Measurements from ENCODE around the gene ZNF32. TPM values are rescaled to one million over a fixed set of nuclear protein-coding genes. Genes with fewer than 3 reads are reported as not detected.

Gene ZNF32
- polyA plus RNA-seq, 1 donor from 2014 or later: 162 TPM

DNA sequence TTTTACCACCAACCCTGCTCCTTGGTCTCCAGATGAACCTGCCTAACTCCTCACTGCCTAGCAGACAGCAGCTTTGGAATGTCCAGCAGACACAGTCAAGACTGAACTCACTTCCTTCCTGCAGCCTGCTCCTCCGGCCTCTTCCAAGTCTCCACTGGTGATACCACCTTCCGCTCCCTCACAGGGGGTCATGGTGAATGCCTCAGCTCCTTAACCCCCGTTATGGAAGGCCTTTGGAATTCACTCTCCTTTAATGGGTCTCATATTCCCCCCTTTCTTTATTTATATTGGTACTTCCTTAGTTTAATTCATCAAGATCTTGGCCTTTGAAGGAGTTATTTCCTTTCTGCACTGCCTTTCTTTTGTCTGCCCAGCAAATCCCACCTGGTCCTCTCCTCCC lies 44.9 kb upstream of the ZNF32 start:
- no peaks in the 10 kb centered on the region for H4K20me1 ChIP-seq (ENCODE audit: insufficient read depth)
- no peaks in the 10 kb centered on the region for H3F3A ChIP-seq (ENCODE audit: insufficient read depth, low read length, poor library complexity, severe bottlenecking)
- H3K9me3 ChIP-seq (ENCODE audit: low read length): no peaks in the 10 kb centered on the region
- H3K36me3 ChIP-seq (ENCODE audit: insufficient read depth, low read length): no peaks in the 10 kb centered on the region
- H3K9ac ChIP-seq (ENCODE audit: low read length): no peak overlapping the region
- no peaks in the 10 kb centered on the region for H3K79me2 ChIP-seq (replicated peaks; ENCODE audit: insufficient read depth, low read length)
- H3K27me3 ChIP-seq (ENCODE audit: insufficient read depth, low read depth, low read length): peaks cover 16% of the 10 kb centered on the region
- H3K4me2 ChIP-seq (ENCODE audit: low read length): no peak overlapping the region
- TF ChIP-seq EP300 (conservative IDR thresholded peaks at IDR 0.05; ENCODE audit: poor library complexity, severe bottlenecking) (no peak), TAF1 (IDR thresholded peaks at IDR 0.05; ENCODE audit: low read depth) (no peak), EZH2 (IDR thresholded peaks at IDR 0.05; ENCODE audit: borderline replicate concordance, insufficient read depth, low read length, poor library complexity, severe bottlenecking) (no peak), POLR2AphosphoS5 (IDR thresholded peaks at IDR 0.05) (no peak), MXI1 (conservative IDR thresholded peaks at IDR 0.05; ENCODE audit: poor library complexity, severe bottlenecking) (no peak), RAD21 (conservative IDR thresholded peaks at IDR 0.05) (no peak), REST (IDR thresholded peaks at IDR 0.05; ENCODE audit: borderline replicate concordance) (no peak), SMC3 (conservative IDR thresholded peaks at IDR 0.05; ENCODE audit: poor library complexity) (no peak)
- TF ChIP-seq, protein P1, sequence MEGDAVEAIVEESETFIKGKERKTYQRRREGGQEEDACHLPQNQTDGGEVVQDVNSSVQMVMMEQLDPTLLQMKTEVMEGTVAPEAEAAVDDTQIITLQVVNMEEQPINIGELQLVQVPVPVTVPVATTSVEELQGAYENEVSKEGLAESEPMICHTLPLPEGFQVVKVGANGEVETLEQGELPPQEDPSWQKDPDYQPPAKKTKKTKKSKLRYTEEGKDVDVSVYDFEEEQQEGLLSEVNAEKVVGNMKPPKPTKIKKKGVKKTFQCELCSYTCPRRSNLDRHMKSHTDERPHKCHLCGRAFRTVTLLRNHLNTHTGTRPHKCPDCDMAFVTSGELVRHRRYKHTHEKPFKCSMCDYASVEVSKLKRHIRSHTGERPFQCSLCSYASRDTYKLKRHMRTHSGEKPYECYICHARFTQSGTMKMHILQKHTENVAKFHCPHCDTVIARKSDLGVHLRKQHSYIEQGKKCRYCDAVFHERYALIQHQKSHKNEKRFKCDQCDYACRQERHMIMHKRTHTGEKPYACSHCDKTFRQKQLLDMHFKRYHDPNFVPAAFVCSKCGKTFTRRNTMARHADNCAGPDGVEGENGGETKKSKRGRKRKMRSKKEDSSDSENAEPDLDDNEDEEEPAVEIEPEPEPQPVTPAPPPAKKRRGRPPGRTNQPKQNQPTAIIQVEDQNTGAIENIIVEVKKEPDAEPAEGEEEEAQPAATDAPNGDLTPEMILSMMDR (IDR thresholded peaks at IDR 0.05; ENCODE audit: poor library complexity, severe bottlenecking): no peak
- no peak overlapping the region for H3K27ac ChIP-seq (ENCODE audit: low read length)
- H3K9me2 ChIP-seq (ENCODE audit: insufficient read depth, low read length): no peaks in the 10 kb centered on the region
- no peak overlapping the region for H3K4me3 ChIP-seq (ENCODE audit: low read length)
- no peak overlapping the region for H2AFZ ChIP-seq (ENCODE audit: low read depth, low read length)

GRCh38 chr10:43692051-43692825 lies 43.6 kb upstream of the ZNF32 start:
- TF ChIP-seq MXI1 (conservative IDR thresholded peaks at IDR 0.05; ENCODE audit: poor library complexity, severe bottlenecking): no peak
- TF ChIP-seq EZH2 (IDR thresholded peaks at IDR 0.05; ENCODE audit: borderline replicate concordance, insufficient read depth, low read length, poor library complexity, severe bottlenecking): no peak
- no peak for TF ChIP-seq RAD21 (conservative IDR thresholded peaks at IDR 0.05)
- no peak for TF ChIP-seq POLR2AphosphoS5 (IDR thresholded peaks at IDR 0.05)
- no peak for TF ChIP-seq SMC3 (conservative IDR thresholded peaks at IDR 0.05; ENCODE audit: poor library complexity)
- TF ChIP-seq REST (IDR thresholded peaks at IDR 0.05; ENCODE audit: borderline replicate concordance): no peak
- TF ChIP-seq EP300 (conservative IDR thresholded peaks at IDR 0.05; ENCODE audit: poor library complexity, severe bottlenecking): no peak
- TF ChIP-seq, protein P1 (IDR thresholded peaks at IDR 0.05; ENCODE audit: poor library complexity, severe bottlenecking): no peak
- no peaks in the 10 kb centered on the region for H3F3A ChIP-seq (ENCODE audit: insufficient read depth, low read length, poor library complexity, severe bottlenecking)
- H3K36me3 ChIP-seq (ENCODE audit: insufficient read depth, low read length): no peaks in the 10 kb centered on the region
- no peak overlapping the region for H3K9ac ChIP-seq (ENCODE audit: low read length)
- no peaks in the 10 kb centered on the region for H3K9me2 ChIP-seq (ENCODE audit: insufficient read depth, low read length)
- no peak overlapping the region for H3K27ac ChIP-seq (ENCODE audit: low read length)
- no peak overlapping the region for H2AFZ ChIP-seq (ENCODE audit: low read depth, low read length)
- no peaks in the 10 kb centered on the region for H3K79me2 ChIP-seq (replicated peaks; ENCODE audit: insufficient read depth, low read length)
- H3K4me2 ChIP-seq (ENCODE audit: low read length): no peak overlapping the region
- no peak overlapping the region for H3K4me3 ChIP-seq (ENCODE audit: low read length)
- H4K20me1 ChIP-seq (ENCODE audit: insufficient read depth): no peaks in the 10 kb centered on the region
- H3K9me3 ChIP-seq (ENCODE audit: low read length): no peaks in the 10 kb centered on the region
- peaks cover 16% of the 10 kb centered on the region for H3K27me3 ChIP-seq (ENCODE audit: insufficient read depth, low read depth, low read length)

Data from neural cell (in vitro differentiated cells).